Kidney (tissue), 14 donors: ENCODE data around the gene OR6J1. TPM values are rescaled to one million over a fixed set of nuclear protein-coding genes. Genes with fewer than 3 reads are reported as not detected.

ENCODE experiments used
- DNase-seq, 5 donors: peaks; one replicate each; pipeline ENCODE4 v3.0.0-alpha.2; 2013 to 2020
- FAIRE-seq: peaks from 2 replicates; lab custom pipeline; 2012; peaks lifted over from hg19 to GRCh38; lab: Jason Lieb, UNC
- H3K27ac ChIP-seq, 2 donors: one replicate each; pipeline ENCODE4 v1.7.0; 2013; ENCODE audit warnings: low read depth in 2 of 2, low read length in 2 of 2, inconsistent platforms in 1 of 2
- H3K27me3 ChIP-seq: one replicate; pipeline ENCODE4 v1.7.1; 2013; ENCODE audit warnings: low read length, inconsistent platforms; ENCODE audit not compliant: control insufficient read depth, insufficient read depth
- H3K36me3 ChIP-seq, 3 donors: one replicate each; pipeline versions ENCODE4 v1.7.0 to v1.7.1; 2013; ENCODE audit warnings: low read length in 3 of 3, control low read depth in 1 of 3, inconsistent platforms in 1 of 3; ENCODE audit not compliant: insufficient read depth in 3 of 3, control insufficient read depth in 2 of 3
- H3K4me1 ChIP-seq, 3 donors: one replicate each; pipeline versions ENCODE4 v1.7.0 to v1.7.1; 2013; ENCODE audit warnings: low read length in 3 of 3, inconsistent platforms in 1 of 3, low read depth in 1 of 3; ENCODE audit not compliant: control insufficient read depth in 2 of 3, insufficient read depth in 2 of 3
- H3K4me3 ChIP-seq, 3 donors: one replicate each; pipeline versions ENCODE4 v1.7.0 to v1.8.1; 2013; ENCODE audit warnings: low read length in 3 of 3, control low read depth in 1 of 3, inconsistent platforms in 1 of 3
- H3K9ac ChIP-seq, 3 donors: one replicate each; pipeline versions ENCODE4 v1.7.0 to v1.7.1; 2013; ENCODE audit warnings: low read length in 3 of 3, control low read depth in 1 of 3, inconsistent platforms in 1 of 3
- H3K9me3 ChIP-seq, 3 donors: one replicate each; pipeline versions ENCODE4 v1.7.0 to v1.7.1; 2013; ENCODE audit warnings: low read length in 3 of 3, control low read depth in 1 of 3, inconsistent platforms in 1 of 3; ENCODE audit not compliant: control insufficient read depth in 2 of 3, insufficient read depth in 1 of 3
- intact Hi-C: fragments of 100-400 bp; cut with DNase I; formaldehyde crosslinking; loops from one replicate; pipeline ENCODE4 v1.11.1; 2022
- polyA plus RNA-seq: library from polyadenylated mRNA; stranded (reverse); fragments of 350-450 nt; fragmentation: Illumina TruSeq; extraction: RNeasy Lipid Tissue Mini Kit (QIAGEN cat#74804); gene quantifications from one replicate; pipeline ENCODE4 v1.2.3, GENCODE V29; 2014; ENCODE audit warnings: low read depth, low replicate concordance; ENCODE audit not compliant: insufficient read depth
- total RNA-seq: library from RNA; stranded (reverse); fragmentation: NEBNext Ultra II Directional; extraction: Animal tissue kit (Norgen Biotek cat#: 25700); gene quantifications from one replicate; pipeline ENCODE4 v1.2.1, GENCODE V29; 2021
- TF ChIP-seq, protein P1 (sequence below): IDR thresholded peaks from 3 replicates; pipeline ENCODE4 v1.5.1; 2012; ENCODE audit warnings: mild to moderate bottlenecking, moderate library complexity, borderline replicate concordance; ENCODE audit not compliant: insufficient read depth; ENCODE audit errors: extremely low read depth
- donor health status: control.
- donor health status: control.
- donor health status: control.
- donor health status: control.
- donor health status: control.
- donor health status: DM: yes; HTN: yes; CAD: no.
- donor health status: Normal renal cell carcinoma (clear cell type).

OR6J1 gene
- total and polyA plus RNA-seq, 2 donors from 2014 or later = not detected

- intact Hi-C loops = no loop called here
- DNase-seq (no peak), FAIRE-seq (no peak)
- TF ChIP-seq, protein P1, sequence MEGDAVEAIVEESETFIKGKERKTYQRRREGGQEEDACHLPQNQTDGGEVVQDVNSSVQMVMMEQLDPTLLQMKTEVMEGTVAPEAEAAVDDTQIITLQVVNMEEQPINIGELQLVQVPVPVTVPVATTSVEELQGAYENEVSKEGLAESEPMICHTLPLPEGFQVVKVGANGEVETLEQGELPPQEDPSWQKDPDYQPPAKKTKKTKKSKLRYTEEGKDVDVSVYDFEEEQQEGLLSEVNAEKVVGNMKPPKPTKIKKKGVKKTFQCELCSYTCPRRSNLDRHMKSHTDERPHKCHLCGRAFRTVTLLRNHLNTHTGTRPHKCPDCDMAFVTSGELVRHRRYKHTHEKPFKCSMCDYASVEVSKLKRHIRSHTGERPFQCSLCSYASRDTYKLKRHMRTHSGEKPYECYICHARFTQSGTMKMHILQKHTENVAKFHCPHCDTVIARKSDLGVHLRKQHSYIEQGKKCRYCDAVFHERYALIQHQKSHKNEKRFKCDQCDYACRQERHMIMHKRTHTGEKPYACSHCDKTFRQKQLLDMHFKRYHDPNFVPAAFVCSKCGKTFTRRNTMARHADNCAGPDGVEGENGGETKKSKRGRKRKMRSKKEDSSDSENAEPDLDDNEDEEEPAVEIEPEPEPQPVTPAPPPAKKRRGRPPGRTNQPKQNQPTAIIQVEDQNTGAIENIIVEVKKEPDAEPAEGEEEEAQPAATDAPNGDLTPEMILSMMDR = no peak
- Histone ChIP-seq H3K27ac (no peak overlapping the region), H3K9me3 (no peaks in the 10 kb centered on the region), H3K4me3 (no peak overlapping the region), H3K9ac (no peak overlapping the region), H3K36me3 (no peaks in the 10 kb centered on the region), H3K4me1 (no peaks in the 10 kb centered on the region), H3K27me3 (no peaks in the 10 kb centered on the region)
These were observed 14.1 kb downstream of the OR6J1 start for GRCh38 chr14:22630066-22630465.

GRCh38 chr14:22629361-22629760 is 14.8 kb downstream of the OR6J1 start:
- no peak overlapping the region for H3K27ac ChIP-seq
- H3K4me1 ChIP-seq = no peaks in the 10 kb centered on the region
- DNase-seq (no peak), FAIRE-seq (no peak)
- no peaks in the 10 kb centered on the region for H3K36me3 ChIP-seq
- no peak overlapping the region for H3K9ac ChIP-seq
- no peak overlapping the region for H3K4me3 ChIP-seq
- H3K27me3 ChIP-seq = no peaks in the 10 kb centered on the region
- intact Hi-C loops = no loop called here
- TF ChIP-seq, protein P1 = no peak
- H3K9me3 ChIP-seq = no peaks in the 10 kb centered on the region

- TF ChIP-seq, protein P1 = no peak
- DNase-seq = no peak
- Histone ChIP-seq H3K27me3 (no peaks in the 10 kb centered on the region), H3K4me3 (no peak overlapping the region), H3K9ac (no peak overlapping the region), H3K9me3 (no peaks in the 10 kb centered on the region), H3K36me3 (no peaks in the 10 kb centered on the region), H3K27ac (no peak overlapping the region), H3K4me1 (no peaks in the 10 kb centered on the region)
- FAIRE-seq = no peak
- intact Hi-C loops = no loop called here
These were observed 16.5 kb downstream of the OR6J1 start for GRCh38 chr14:22627506-22628263.
